ENCODE data around the gene OR51T1.

The OR51T1 gene

DNA sequence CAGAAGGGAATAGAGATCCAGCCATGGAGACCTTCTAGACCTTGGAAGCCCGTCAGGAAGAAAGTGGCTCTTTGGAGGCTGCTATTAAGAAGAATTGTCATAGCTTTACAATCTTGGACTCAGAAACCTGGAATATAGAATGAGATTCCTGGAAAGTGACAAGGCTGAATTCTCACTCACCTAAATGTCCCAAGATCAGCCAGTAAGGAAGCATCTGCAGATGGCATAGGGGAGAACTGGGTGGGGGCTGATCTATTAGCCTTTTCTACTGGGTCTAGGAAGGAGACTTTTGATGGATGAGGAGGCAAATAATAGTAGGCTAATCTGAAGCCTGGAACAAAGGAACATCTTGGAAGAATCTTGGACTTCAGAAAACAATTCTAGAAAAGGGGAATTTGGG lies 42.5 kb downstream of the OR51T1 start, which contains the start of gene OR51G1:
Gene OR51G1, minus strand, starts transcription at position 101 of the 400 bp plus-strand sequence. Its CDS starts 0 bp downstream, at position 101.
- Histone ChIP-seq H3K79me1 (replicated peaks; ENCODE audit: low read length, poor library complexity, severe bottlenecking) (no peaks in the 10 kb centered on the region), H4K8ac (ENCODE audit: low read length) (no peak within 1 kb of the TSS), H3K36me3 (ENCODE audit: control insufficient read depth in 1 of 2, insufficient read depth in 2 of 2, low read depth in 1 of 2, low read length in 2 of 2) (no peaks in the 10 kb centered on the region), H2AK5ac (ENCODE audit: low read length, severe bottlenecking) (no peak within 1 kb of the TSS), H3K14ac (ENCODE audit: low read length in 2 of 2) (no peak within 1 kb of the TSS), H3K9me3 (ENCODE audit: control insufficient read depth, low read length) (no peaks in the 10 kb centered on the region), H3K4me2 (ENCODE audit: low read length, poor library complexity, severe bottlenecking) (no peak within 1 kb of the TSS), H4K91ac (ENCODE audit: low read length) (no peak within 1 kb of the TSS), H2AFZ (ENCODE audit: low read depth, low read length) (no peak within 1 kb of the TSS), H3K4me1 (ENCODE audit: control insufficient read depth, insufficient read depth, low read depth, low read length) (no peaks in the 10 kb centered on the region), H2BK15ac (ENCODE audit: low read depth, poor library complexity, severe bottlenecking) (no peak within 1 kb of the TSS), H3K18ac (ENCODE audit: low read depth in 1 of 2, low read length in 2 of 2) (no peak within 1 kb of the TSS), H3K23ac (ENCODE audit: low read length in 2 of 2) (no peak within 1 kb of the TSS), H2BK12ac (ENCODE audit: low read length in 2 of 2) (no peak within 1 kb of the TSS), H3K27me3 (ENCODE audit: control insufficient read depth in 1 of 2, insufficient read depth in 1 of 2, low read length in 2 of 2) (peaks cover 0 to 3% of the 10 kb centered on the region in 2 experiments), H3K4me3 (ENCODE audit: insufficient read depth in 1 of 2, low read depth in 1 of 2, low read length in 2 of 2) (no peak within 1 kb of the TSS), H3K27ac (ENCODE audit: low read length, poor library complexity, severe bottlenecking) (no peak within 1 kb of the TSS), H2BK5ac (ENCODE audit: low read depth, low read length, poor library complexity, severe bottlenecking) (no peak within 1 kb of the TSS), H3K9ac (ENCODE audit: low read length) (no peak within 1 kb of the TSS), H3K4ac (ENCODE audit: low read depth in 1 of 2, low read length in 2 of 2) (no peak within 1 kb of the TSS), H2BK120ac (ENCODE audit: low read depth, low read length) (no peak within 1 kb of the TSS)
- 58% methylated on average over 1 of the region's 1 CpG for WGBS
- no peak for DNase-seq

- Histone ChIP-seq H4K8ac (ENCODE audit: low read length) (no peak overlapping the region), H2AK5ac (ENCODE audit: low read length, severe bottlenecking) (no peak overlapping the region), H3K79me1 (replicated peaks; ENCODE audit: low read length, poor library complexity, severe bottlenecking) (no peaks in the 10 kb centered on the region), H4K91ac (ENCODE audit: low read length) (no peak overlapping the region), H3K4ac (ENCODE audit: low read depth in 1 of 2, low read length in 2 of 2) (no peak overlapping the region), H3K27me3 (ENCODE audit: control insufficient read depth in 1 of 2, insufficient read depth in 1 of 2, low read length in 2 of 2) (peaks cover 0 to 3% of the 10 kb centered on the region in 2 experiments), H3K36me3 (ENCODE audit: control insufficient read depth in 1 of 2, insufficient read depth in 2 of 2, low read depth in 1 of 2, low read length in 2 of 2) (no peaks in the 10 kb centered on the region), H2BK5ac (ENCODE audit: low read depth, low read length, poor library complexity, severe bottlenecking) (no peak overlapping the region), H2AFZ (ENCODE audit: low read depth, low read length) (no peak overlapping the region), H3K18ac (ENCODE audit: low read depth in 1 of 2, low read length in 2 of 2) (no peak overlapping the region), H2BK12ac (ENCODE audit: low read length in 2 of 2) (no peak overlapping the region), H2BK15ac (ENCODE audit: low read depth, poor library complexity, severe bottlenecking) (no peak overlapping the region), H3K9ac (ENCODE audit: low read length) (no peak overlapping the region), H3K23ac (ENCODE audit: low read length in 2 of 2) (no peak overlapping the region), H3K4me3 (ENCODE audit: insufficient read depth in 1 of 2, low read depth in 1 of 2, low read length in 2 of 2) (no peak overlapping the region), H3K9me3 (ENCODE audit: control insufficient read depth, low read length) (no peaks in the 10 kb centered on the region), H3K14ac (ENCODE audit: low read length in 2 of 2) (no peak overlapping the region), H3K27ac (ENCODE audit: low read length, poor library complexity, severe bottlenecking) (no peak overlapping the region), H3K4me1 (ENCODE audit: control insufficient read depth, insufficient read depth, low read depth, low read length) (no peaks in the 10 kb centered on the region), H2BK120ac (ENCODE audit: low read depth, low read length) (no peak overlapping the region), H3K4me2 (ENCODE audit: low read length, poor library complexity, severe bottlenecking) (no peak overlapping the region)
- DNase-seq: no peak
Observed at GRCh38 chr11:4926608-4927007, 44.9 kb downstream of the OR51T1 start.
